Liver (tissue), 3 donors: Measurements from ENCODE around the gene TNFSF10.

ENCODE experiments used
- HNF4A ChIP-seq, 2 donors: conservative IDR thresholded peaks; 2 replicates each; pipeline ENCODE4 v1.6.1; 2016; ENCODE audit warnings: antibody characterized with exemption in 2 of 2, mild to moderate bottlenecking in 2 of 2
- RAD21 ChIP-seq, 2 donors: IDR thresholded peaks; 2 replicates each; pipeline ENCODE4 v1.6.1; 2016; ENCODE audit warnings: antibody characterized with exemption in 2 of 2, mild to moderate bottlenecking in 2 of 2
- RXRA ChIP-seq, 2 donors: IDR thresholded peaks; 2 replicates each; pipeline ENCODE4 v1.6.1; 2017 to 2018; ENCODE audit warnings: antibody characterized with exemption in 2 of 2, mild to moderate bottlenecking in 1 of 2
- TF ChIP-seq, protein P1 (sequence below): fragments of 150-350 bp; IDR thresholded peaks from 2 replicates; pipeline ENCODE4 v1.5.1; 2017; ENCODE audit warnings: improper control_type of control experiment, low read depth, low read length; ENCODE audit not compliant: missing input control
- donor health status: healthy.
- donor health status: healthy.

DNA sequence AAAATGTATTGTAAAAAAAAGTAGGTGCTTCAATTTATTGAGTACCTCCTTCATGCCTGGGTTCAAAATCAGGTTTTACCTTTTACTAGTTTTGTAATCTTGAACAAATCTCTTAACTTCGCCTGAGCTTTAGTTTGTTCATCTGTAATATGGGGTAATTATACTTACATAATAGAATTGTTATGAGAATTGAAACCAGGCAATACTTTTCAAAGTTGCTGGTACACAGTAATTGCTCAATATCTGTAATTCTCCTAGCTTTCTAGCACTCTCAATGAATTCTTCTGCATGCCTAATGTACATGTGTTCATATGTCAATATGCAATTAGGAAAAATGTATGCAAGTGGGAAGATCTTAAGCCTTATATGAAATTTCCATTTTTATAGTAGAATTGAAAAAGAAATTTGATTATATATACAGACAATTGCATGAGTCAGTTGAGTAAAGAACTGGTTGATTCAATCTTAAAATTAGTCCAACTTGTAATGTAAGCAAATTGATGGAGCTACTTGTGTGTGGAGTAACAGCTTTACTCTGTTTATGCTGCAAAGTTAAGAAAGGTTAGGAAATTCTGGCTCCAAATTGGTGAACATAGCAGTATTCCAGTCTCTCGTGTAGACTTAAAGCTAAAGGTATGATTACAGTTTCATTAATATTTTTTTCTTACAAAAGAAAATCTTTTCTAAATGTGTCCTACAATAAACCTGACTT, 4.1 kb downstream of the TNFSF10 start:
- TF ChIP-seq RAD21 (IDR thresholded peaks at IDR 0.05) (no peak), RXRA (IDR thresholded peaks at IDR 0.05) (no peak), HNF4A (conservative IDR thresholded peaks at IDR 0.05) (no peak)
- TF ChIP-seq, protein P1, sequence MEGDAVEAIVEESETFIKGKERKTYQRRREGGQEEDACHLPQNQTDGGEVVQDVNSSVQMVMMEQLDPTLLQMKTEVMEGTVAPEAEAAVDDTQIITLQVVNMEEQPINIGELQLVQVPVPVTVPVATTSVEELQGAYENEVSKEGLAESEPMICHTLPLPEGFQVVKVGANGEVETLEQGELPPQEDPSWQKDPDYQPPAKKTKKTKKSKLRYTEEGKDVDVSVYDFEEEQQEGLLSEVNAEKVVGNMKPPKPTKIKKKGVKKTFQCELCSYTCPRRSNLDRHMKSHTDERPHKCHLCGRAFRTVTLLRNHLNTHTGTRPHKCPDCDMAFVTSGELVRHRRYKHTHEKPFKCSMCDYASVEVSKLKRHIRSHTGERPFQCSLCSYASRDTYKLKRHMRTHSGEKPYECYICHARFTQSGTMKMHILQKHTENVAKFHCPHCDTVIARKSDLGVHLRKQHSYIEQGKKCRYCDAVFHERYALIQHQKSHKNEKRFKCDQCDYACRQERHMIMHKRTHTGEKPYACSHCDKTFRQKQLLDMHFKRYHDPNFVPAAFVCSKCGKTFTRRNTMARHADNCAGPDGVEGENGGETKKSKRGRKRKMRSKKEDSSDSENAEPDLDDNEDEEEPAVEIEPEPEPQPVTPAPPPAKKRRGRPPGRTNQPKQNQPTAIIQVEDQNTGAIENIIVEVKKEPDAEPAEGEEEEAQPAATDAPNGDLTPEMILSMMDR = no peak
